ENCODE data around the gene ACSL5.

The ACSL5 gene, protein sequence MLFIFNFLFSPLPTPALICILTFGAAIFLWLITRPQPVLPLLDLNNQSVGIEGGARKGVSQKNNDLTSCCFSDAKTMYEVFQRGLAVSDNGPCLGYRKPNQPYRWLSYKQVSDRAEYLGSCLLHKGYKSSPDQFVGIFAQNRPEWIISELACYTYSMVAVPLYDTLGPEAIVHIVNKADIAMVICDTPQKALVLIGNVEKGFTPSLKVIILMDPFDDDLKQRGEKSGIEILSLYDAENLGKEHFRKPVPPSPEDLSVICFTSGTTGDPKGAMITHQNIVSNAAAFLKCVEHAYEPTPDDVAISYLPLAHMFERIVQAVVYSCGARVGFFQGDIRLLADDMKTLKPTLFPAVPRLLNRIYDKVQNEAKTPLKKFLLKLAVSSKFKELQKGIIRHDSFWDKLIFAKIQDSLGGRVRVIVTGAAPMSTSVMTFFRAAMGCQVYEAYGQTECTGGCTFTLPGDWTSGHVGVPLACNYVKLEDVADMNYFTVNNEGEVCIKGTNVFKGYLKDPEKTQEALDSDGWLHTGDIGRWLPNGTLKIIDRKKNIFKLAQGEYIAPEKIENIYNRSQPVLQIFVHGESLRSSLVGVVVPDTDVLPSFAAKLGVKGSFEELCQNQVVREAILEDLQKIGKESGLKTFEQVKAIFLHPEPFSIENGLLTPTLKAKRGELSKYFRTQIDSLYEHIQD

DNA sequence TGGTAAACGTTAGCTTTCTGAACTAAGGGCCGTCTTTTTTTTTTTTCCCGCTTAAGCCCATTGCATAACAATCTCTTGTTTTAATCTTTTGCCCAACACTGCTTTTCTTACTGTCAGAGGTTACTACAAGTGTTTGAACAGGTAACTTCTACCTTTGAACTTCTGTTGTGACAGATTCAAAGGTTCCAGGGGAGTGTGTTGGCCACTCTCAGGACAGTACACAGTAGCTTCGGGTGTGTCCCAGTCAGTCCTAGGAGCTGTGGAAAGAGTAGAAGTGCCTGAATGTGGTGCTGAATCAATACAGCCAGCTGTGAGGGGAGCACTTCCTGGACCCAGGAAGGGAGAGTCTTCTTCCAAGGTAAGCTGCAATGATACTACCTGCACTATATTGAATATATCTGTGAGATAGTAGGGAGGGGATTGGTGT lies at the start of gene ACSL5:
Gene ACSL5 (plus strand): TSS at position 205 of the 427 bp plus-strand sequence. CDS start 20,831 bp downstream, outside the sequence.
- DNase-seq: no peak

DNA sequence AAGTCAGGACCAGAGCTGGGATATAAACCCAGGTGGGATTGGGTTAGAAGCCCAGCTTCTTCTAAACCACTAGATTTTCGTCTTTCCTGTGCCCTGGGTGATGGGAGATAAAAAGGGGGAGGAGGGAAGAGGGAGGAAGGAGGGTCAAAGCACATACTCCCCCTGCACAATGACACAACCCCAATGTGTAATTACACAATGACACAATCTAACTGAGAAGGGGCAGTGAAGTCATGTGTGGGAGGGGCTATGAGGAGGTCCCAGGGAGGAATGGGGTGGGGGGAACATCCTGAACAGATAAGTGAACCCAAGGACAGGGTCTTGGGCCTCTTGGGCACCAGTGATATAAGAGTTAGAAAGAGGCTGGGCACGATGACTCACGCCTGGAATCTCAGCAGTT lies 46.2 kb upstream of the ACSL5 start:
- no peak for DNase-seq

DNA sequence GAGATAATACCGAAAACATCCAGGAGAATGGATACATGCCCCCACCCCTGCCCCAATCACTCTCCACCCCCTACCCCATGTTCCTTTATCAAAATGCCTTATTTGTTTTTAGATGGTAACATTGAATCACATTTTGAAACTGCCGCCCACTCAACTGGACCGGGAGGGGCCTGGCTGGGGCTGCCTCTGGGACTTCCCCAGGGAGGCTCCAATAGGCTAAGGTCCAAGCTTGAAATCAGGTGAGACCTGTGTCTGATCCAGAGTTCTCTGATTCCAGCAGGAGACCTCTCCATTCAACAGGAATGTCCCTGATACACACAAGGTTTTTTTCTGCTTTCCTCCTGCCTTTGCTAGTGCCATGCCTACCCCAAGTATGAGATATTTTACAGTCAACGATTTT lies 43.8 kb upstream of the ACSL5 start:
- no peak for DNase-seq

DNA sequence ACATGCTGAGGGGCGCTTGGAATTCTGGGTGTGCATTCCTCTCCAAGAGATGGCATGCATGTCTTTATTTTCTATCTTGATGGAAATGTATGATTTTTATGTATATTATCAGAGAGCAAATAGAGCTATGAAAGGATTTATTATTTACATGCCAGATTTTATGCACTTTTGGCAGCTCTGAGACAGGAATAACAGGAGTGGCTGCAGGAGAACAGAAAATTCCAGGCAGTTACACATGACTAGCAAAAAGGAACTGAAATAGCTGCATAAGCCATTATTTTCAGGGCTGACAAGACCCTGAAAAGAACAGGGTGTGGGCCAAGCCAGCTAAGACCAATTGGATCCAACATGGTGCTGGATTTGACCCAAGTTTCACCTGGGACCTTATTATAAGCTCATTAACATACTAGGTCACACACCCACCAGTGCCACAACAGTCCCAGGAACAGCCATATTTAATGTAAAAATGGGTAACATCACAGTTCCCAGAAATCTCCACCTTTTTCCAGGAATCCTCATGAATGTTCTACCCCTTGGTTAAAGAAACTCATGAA lies 43.2 kb upstream of the ACSL5 start:
- no peak for DNase-seq

DNA sequence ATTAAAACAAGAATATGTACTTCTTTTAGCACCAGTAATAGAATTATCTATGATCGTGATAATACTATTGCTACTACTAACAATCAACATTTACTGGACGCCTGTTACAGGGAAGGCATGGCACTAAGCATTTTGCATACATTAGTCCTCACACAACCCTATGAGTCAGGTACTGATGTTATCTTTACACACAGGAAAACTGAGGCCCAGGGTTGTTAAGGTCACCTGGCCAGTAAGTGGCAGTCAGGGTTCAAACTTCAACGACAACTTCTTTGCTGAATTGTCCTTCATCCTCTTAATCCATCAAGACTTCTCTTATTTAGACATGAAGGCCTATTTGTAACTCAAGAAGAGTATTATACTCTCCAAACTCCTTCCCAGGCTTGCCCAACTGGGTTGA lies 41.9 kb upstream of the ACSL5 start:
- no peak for DNase-seq

DNA sequence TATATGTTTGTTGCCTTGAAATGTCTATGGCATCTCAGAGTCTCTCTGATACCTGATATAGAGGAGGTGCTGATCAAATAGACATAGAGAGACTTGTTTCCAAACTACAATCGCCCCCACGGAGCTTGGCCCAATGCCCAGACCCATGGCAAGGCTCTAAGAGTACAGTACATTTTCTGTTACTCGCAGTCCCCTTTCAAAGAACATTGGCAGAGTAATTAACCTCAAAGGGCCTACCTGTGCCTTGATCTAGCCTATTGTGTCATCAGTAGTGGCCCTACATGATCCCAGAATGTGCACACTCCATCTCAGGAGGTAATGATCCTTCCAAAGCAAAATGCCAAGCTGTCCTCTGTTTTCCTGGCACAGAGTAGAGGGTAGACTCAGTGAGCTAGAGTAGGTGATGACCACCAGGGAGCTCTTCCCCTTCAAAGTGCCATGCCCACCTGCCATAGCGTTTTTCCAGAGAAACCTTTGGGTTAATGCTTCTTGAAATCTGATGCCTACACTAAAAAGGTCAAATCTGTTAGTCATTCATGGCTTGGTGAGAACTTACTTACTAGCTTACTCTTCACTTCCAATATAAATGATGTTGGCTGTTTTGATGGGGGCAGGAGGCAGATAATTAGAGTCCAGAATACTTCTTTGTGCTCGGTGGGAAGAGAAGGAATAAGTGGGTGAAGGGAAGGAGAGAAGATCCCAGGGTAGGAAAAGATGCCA lies 41.2 kb upstream of the ACSL5 start:
- no peak for DNase-seq

DNA sequence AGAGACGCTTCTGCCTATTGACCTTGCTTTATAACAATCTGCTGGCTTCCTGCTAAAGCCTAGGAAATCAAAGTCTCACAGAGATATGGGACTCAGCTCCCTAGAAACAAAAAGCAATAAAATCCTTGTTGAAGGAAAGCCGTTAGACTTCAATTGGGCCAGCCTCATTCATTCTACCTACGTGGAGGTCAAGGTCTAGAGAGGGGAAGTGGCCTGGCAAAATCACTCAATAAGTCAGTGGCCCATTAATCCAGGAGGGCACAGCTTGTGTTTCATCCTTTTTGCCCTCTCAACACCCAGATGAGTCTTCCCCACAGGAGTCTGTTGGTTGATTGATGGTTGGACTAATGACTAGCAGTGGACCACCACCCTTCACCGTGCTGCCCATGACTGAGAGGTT lies 40.5 kb upstream of the ACSL5 start:
- no peak for DNase-seq

DNA sequence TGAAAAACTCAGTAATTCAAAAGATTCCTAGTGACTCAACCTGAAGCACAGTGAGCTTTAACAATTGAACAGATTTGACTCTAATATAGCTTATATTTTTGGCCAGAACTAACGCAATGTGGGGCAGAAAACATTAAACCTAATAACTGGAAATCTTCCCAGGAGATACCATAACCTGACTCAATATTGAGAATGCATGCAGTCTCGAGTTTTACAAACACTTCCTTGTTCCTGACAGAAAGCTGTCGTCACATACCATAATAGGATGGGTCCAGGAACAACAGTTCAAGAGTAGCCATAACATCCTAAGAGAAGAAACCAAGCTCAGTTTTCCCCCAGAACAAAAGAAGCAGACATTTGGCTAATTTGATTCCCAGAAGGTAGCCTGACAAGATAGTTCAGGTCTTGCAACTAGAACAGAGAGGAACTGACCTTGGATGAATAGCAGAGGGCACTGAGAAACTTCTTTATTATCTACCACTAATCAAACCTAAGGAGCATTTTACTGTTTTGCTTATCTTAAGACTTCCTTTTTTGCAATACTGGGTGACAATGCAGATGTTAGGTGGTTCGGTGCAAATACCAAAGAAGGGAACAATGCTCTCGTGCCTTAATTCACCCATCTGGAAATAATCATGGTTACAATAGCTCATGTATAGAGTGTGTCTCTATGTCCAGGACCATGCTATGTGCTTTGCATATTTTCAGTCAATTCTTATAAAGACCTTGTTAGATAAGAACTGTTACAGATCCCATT lies 38.6 kb upstream of the ACSL5 start:
- no peak for DNase-seq

DNA sequence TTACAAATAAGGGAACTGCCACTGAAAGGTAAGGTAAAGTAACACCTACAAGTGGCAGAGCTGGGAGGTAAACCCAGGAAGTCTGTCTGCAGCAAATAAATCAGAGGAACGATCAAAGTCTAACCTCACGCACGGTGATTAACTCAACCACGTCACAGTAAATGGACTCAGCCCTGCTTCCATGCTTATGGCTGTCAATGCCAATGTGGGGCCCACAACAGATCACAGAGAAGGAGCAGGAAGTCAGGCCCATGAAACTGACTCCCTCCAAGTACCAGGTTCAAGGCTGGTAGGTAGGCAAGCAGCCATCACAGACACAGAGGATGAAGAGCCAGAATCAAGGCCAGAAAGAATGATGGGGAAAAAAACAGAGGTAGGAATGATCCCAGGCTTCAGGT lies 38.0 kb upstream of the ACSL5 start:
- no peak for DNase-seq

DNA sequence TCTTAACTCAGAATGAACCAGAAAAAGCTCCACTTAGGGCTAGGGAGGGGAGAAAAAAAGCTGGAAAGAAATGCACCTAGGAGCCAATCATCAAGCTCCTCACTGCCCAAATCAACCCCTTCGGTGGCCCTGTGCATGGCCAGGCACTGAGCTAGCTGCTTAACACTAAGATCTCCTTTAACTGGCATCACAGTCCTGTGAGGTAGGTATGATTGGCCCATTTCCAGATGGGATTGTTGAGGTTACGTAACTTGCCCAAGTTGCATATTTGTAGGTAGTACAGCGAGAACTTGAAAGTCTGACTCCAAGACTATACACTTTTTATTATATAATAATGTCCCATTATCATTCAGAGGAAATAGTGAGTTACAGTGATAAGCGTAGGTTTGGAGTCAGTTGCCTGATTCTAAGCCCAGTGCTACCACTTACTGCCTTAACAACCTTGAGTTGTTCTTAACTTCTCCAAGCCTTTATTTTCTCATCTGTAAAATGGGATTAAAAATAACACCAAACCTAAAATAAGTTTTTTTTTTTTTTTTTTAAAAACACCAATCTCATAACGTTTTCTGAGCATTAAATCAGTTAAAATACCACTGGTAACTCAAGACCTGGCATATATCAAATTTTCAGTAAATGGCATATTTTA lies 37.2 kb upstream of the ACSL5 start:
- DNase-seq: no peak

DNA sequence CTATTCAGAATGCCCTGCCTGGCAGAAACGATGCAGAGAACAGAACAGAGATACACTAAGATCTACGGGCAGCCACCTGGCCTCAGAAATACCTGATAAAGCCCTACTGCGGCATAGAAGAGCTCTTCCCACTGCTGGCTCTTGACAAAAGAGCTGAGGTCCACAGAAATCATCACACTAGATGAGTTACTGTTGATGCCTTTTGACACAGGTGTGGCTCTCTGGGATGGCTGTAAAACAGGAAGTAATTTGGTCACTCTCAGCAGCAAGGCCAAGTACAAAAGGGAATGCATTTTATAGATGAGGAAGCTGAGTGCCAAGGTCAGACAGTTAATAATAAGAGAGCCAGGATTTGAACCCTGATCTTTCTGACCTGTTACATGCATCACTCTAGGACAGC lies 35.0 kb upstream of the ACSL5 start:
- DNase-seq: no peak

DNA sequence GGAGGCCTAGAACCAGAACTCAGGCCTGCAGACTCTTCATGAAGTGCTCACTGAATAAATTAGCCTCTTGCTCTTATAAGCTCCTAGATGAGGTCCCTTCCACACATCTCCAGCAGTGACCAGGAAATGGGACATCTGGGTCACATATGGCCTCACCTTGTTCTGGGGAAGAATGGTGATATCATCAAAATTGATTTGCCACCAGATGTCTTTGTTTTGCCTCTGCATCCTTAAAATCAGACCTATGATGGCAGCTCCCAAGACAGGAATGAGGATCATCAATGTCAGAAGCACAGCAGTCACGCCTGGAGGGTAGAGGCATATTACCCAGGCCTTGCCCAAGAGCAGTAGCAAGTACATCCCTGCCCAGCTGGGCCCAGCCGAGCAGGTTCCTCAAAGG lies 33.3 kb upstream of the ACSL5 start:
- DNase-seq: no peak

DNA sequence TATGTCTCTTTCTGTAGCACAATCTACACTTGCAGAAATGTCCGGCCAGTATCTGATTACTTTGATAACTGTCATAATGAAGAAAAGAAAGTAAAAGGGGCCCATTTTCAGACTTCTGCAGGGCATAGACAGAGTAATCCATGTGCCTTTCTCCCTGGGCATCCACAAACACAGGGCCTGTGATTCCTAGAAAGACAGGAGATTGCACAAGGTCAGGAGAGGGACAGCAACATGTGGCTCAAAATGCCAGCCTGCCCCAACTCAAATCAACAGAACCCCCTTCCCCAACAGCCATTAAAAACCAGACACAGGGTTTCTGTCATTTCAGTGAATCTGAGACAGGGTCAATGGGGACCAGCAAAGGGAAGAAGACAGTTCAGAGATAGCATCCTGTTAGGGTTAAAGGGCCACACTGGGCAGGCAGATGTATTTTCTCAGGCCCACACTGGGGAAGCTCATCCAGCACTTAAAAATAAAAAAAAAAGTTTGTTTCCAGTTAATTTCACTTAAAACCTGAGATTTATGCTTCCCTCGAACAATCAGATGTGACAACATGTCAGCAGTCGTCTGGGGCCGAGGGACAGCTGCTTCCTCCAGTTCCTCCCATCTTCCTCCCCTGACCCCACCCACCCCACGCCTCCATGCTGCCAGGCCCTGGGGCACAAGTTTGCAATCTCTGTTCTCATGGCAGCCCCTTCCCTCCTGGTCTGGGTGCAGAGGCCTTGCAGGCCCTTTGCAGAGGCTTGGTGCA lies 30.7 kb upstream of the ACSL5 start:
- no peak for DNase-seq

DNA sequence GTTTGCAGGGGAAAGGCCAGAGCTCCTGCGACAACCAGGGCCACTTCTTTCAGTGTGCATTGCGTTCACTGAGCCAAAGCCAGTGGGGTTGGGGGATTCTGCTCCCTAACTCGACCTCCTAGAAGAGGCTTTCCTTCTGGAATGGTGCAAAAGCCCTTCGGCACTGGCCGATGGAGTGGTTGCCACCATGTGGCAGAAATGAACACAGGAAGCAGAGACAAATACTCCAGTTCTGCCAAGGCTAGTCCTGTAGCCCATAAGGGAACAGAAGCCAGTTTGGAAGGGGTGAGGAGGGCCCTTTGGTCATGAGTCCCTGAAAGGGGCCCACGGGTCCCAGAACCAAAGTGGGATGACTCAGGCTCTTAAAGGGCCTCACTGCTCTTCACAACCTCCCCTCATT lies 29.7 kb upstream of the ACSL5 start:
- no peak for DNase-seq

DNA sequence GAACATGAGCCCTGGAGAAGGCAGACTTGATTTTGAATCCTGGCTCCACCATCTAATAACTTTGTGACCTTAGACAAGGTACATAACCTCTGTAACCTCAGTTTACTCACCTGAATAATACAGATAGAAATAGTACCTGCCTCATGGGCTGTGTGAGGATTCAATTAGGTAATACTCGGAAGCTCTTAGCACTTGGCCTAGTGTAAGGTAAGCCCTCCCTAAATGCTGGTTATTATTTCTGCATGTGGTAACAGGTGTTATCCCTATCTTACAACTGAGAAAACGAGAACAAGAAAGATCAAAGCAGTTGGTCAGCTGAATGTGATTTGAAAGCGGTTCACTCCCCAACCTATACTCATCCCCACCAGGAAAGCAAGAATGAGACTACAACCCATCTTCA lies 28.7 kb upstream of the ACSL5 start:
- DNase-seq: no peak

DNA sequence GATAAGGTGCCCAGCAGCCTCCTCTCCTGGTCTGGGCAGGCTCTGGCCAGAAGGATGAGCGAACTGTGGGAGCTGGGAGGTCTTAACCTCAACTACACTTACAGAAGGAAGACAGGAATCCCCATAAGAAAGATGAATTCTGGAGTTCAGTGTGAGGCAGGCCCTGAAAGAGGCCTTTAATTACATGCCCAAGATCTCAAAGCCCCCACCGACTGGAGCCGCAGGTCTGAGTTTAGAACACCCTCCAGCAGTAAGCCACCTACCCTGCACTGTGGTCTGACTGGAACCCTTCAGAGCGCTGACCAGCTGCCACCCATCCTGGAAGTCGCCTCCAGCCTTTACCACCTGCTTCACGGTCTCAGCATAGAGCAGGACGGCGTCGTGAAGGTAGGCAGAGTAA lies 28.2 kb upstream of the ACSL5 start:
- DNase-seq: no peak

DNA sequence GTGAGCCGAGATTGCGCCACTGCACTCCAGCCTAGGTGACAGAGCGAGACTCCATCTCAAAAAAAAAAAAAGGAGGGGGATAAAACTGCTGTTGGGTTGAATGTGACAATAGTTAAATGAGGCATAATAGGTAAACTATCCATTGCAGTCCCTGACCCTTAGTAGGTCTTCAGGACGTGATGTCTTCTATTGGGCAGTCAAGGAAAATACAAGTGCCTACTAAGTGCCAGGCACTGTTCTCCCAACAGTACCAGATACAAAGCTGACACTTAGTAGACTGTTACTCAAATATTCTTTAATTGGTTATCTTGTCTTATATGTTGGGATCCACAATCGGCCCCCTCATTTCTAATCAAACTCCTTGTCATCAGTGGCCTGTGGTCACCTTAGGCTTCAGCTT lies 27.1 kb upstream of the ACSL5 start:
- no peak for DNase-seq

DNA sequence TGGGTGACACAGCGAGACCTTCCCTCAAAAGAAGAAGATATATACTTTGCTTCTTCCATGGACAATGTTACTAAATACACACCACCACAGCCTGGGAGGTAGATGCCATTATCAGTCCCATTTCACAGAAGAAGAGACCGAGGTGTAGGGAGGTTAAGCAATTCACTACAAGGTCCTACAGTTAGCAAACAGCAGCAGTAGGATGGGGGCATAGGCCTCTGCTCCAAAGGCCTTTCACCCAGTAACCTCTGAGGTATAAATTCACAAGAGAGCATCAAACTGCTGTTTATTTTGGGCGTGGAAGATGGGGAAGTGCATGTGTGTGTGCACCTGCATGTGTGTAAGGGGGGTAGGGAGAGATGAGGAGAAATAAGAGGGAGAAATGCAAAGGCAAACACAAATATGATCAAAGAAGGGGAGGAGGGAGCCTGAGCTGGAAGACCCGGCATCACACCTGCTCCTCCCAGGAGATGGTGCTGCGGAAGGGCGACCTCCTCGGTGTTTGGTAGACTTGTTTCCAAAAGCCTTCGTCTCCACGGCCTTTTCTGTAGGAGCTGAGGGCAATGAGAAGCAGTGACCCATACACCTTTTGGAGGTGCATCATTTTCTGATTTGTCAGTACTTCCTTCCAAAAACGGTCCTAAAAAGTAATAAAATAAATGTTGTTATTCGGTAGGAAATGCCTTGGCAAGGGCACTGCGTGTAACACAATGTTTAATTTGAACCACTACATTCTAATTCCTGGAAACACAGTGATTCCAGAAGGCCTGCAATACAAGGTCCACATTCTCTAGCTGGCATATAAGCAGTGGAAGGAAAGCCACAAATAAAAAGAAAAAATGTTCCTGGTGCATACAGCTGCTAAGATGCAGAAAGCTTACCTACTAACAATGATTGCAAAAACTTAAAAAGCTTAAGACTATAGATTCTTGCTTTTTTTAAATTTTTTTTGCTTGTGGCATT lies 25.9 kb upstream of the ACSL5 start:
- DNase-seq: no peak

DNA sequence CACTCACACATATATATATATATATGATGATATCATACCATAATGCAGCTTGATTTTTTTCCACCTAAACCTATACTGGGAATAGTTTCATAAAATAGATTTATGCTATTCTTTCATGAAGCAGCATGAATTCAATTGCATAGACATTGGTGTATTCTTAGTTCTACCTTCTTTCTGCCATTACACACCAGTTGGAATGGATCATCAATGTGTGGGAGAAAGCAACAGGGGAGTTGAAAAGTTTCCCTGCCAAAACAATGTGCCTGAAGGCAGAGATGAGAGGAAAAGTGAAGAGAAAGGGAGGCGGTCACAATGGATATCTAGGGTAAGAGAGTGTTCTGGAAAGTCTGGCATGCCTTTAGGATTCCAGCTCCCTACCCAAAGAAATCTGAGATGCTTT lies 25.2 kb upstream of the ACSL5 start:
- DNase-seq: no peak

DNA sequence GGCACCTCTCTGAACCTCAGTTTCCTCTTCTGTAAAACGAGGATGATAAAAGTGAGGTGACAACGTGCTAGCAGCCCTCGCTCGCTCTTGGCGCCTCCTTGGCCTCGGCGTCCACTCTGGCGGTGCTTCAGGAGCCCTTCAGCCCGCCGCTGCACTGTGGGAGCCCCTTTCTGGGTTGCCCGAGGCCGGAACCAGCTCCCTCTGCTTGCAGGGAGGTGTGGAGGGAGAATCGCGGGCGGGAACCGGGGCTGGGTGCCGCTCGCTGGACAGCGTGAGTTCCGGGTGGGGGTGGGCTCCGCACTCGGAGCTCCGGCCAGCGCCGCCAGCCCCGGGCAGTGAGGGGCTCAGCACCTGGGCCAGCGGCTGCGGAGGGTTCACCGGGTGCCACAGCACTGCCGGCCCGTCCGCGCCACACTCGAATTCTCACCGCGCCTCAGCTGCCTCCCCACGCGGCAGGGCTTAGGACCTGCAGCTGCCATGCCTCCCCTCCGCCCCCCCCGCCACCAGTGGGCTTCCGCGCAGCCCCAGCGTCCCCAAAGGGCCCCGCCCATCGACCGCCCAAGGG lies 24.3 kb upstream of the ACSL5 start:
- DNase-seq: no peak

All from NCI-H2171 (cell line).